Keratinocyte (primary cell): ENCODE results near the gene MED27. TPM values are rescaled to one million over a fixed set of nuclear protein-coding genes. Genes with fewer than 3 reads are reported as not detected.

Source experiments
- DNase-seq: peaks from one replicate; pipeline ENCODE4 v3.0.0-alpha.2; 2011; ENCODE audit warnings: low read depth, missing footprints, low spot score
- FAIRE-seq: peaks from 2 replicates; lab custom pipeline; 2011; peaks lifted over from hg19 to GRCh38; lab: Jason Lieb, UNC
- H2AFZ ChIP-seq: 2 replicates; pipeline ENCODE4 v1.6.0; 2012; ENCODE audit warnings: low read length, control low read depth, inconsistent platforms; ENCODE audit not compliant: control insufficient read depth
- H3K27ac ChIP-seq: 2 replicates; pipeline ENCODE4 v1.5.1; 2011; ENCODE audit warnings: low read length; ENCODE audit not compliant: control insufficient read depth, insufficient read depth
- H3K27me3 ChIP-seq: 3 replicates; pipeline ENCODE4 v1.6.0; 2011; ENCODE audit warnings: low read length; ENCODE audit not compliant: control insufficient read depth, insufficient read depth; ENCODE audit errors: extremely low read depth
- H3K36me3 ChIP-seq, 2 experiments: 2 replicates in 1 of 2; 3 replicates in 1 of 2; pipeline ENCODE4 v1.5.1; 2011; ENCODE audit warnings: low read length in 2 of 2, mild to moderate bottlenecking in 1 of 2; ENCODE audit not compliant: control insufficient read depth in 2 of 2, insufficient read depth in 2 of 2; ENCODE audit errors: extremely low read depth in 1 of 2
- H3K4me1 ChIP-seq: 3 replicates; pipeline ENCODE4 v1.5.1; 2011; ENCODE audit warnings: low read length; ENCODE audit not compliant: control insufficient read depth, insufficient read depth; ENCODE audit errors: extremely low read depth
- H3K4me2 ChIP-seq: 3 replicates; pipeline ENCODE4 v1.6.0; 2011; ENCODE audit warnings: low read depth, low read length; ENCODE audit not compliant: control insufficient read depth, insufficient read depth; ENCODE audit errors: extremely low read depth
- H3K4me3 ChIP-seq, 3 experiments: fragments of 200-600 bp in 1 of 3; sonication (generic) in 1 of 3; 2 replicates in 2 of 3; 3 replicates in 1 of 3; pipeline ENCODE4 v1.5.1; 2011 to 2016; ENCODE audit warnings: low read length in 3 of 3, mild to moderate bottlenecking in 3 of 3, control low read depth in 2 of 3, inconsistent platforms in 1 of 3, low read depth in 1 of 3, mixed read lengths in 1 of 3, mixed run types in 1 of 3, moderate library complexity in 1 of 3; ENCODE audit not compliant: control insufficient read depth in 2 of 3, insufficient read depth in 2 of 3; ENCODE audit errors: extremely low read depth in 1 of 3
- H3K79me2 ChIP-seq: 2 replicates; pipeline ENCODE4 v1.6.0; 2012; ENCODE audit warnings: low read length; ENCODE audit not compliant: control insufficient read depth, insufficient read depth
- H3K9ac ChIP-seq: 3 replicates; pipeline ENCODE4 v1.6.0; 2011; ENCODE audit warnings: low read length; ENCODE audit not compliant: control insufficient read depth, insufficient read depth; ENCODE audit errors: extremely low read depth
- H3K9me1 ChIP-seq: 3 replicates; pipeline ENCODE4 v1.6.0; 2011; ENCODE audit warnings: low read length; ENCODE audit not compliant: control insufficient read depth, insufficient read depth; ENCODE audit errors: extremely low read depth
- H3K9me3 ChIP-seq: 2 replicates; pipeline ENCODE4 v1.5.1; 2012; ENCODE audit warnings: low read depth, low read length; ENCODE audit not compliant: control insufficient read depth
- H4K20me1 ChIP-seq: 3 replicates; pipeline ENCODE4 v1.6.0; 2011; ENCODE audit warnings: low read length; ENCODE audit not compliant: control insufficient read depth, insufficient read depth; ENCODE audit errors: extremely low read depth
- EZH2 ChIP-seq: IDR thresholded peaks from one replicate; pipeline ENCODE4 v1.6.1; 2012; ENCODE audit warnings: inconsistent platforms, mild to moderate bottlenecking, low read length, moderate library complexity
- dilution Hi-C: fragments of 300-500 bp; cut with MboI; formaldehyde crosslinking; loops from one replicate; pipeline ENCODE4 v1.7.0; 2020; ENCODE audit warnings: low sequenced_read_pairs; ENCODE audit not compliant: extremely low pct_ligation_motif_present
- polyA plus RNA-seq, 5 experiments: library from polyadenylated mRNA; depleted of rRNA in 3 of 5; stranded (reverse) in 3 of 5; stranded (forward) in 1 of 5; unstranded in 1 of 5; fragments of >200 nt; gene quantifications; 1 replicate in 1 of 5; 2 replicates in 3 of 5; 3 replicates in 1 of 5; pipeline versions ENCODE4 v1.2.1 to v1.2.3, GENCODE V29; 2011 to 2012; ENCODE audit warnings: missing spikeins in 2 of 5, low read depth in 1 of 5, low replicate concordance in 1 of 5
- TF ChIP-seq, protein P1 (sequence below), 3 experiments: IDR thresholded peaks in 1 of 3; conservative IDR thresholded peaks in 1 of 3; optimal IDR thresholded peaks in 1 of 3; 2 replicates in 2 of 3; 3 replicates in 1 of 3; pipeline versions ENCODE3 to v1.5.1; 2011; ENCODE audit warnings: low read length in 3 of 3, mild to moderate bottlenecking in 3 of 3, moderate library complexity in 2 of 3, control low read depth in 1 of 3, inconsistent platforms in 1 of 3; ENCODE audit not compliant: insufficient read depth in 2 of 3; ENCODE audit errors: extremely low read depth in 1 of 3

The MED27 gene
- polyA plus RNA-seq, 1 donor (not counting 4 experiments of a cell fraction or from before 2014, with no cell fraction given) = 39.0 TPM

DNA sequence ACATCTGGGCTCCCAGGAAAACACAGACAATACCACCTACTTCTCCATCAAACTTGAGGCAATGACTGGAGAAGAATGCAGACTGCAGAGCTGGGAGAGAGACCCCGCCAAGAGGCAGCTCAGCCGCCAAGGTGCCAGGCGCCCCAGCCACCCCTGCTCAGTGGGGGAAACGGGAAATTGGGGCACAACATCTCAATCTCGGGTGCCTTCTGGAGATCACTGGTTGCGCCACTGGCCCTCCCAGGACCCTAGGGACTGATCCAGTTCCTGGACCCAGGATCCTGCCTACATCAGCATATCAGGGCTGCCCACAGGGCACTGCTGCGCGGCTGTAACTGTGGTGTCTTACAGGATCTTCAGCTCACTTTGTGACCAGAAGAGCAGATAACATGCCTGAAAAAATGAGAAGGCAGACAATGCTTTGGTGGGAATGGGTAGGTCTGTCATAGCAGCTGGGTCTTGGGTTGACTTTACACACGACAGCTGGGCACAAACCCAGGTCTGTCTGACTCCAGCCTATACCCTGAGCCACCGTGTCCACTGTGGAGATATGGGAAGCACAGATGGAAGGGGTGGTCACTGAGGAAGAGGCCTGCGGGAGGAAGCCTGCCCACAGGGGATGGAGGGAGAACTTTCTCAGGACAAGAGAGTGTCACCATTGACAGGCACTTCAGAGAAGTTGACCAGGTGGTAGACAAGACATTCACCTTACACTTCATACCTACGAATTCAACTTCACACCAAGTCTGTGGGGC lies 204.6 kb downstream of the MED27 start:
- no peaks in the 10 kb centered on the region for H3K9me3 ChIP-seq
- peaks cover 6% of the 10 kb centered on the region for H4K20me1 ChIP-seq
- no peaks in the 10 kb centered on the region for H3K9me1 ChIP-seq
- H3K9ac ChIP-seq = no peak overlapping the region
- FAIRE-seq = no peak
- peaks cover 0 to 7% of the 10 kb centered on the region in 2 experiments for H3K36me3 ChIP-seq
- no peak overlapping the region for H2AFZ ChIP-seq
- TF ChIP-seq, protein P1, sequence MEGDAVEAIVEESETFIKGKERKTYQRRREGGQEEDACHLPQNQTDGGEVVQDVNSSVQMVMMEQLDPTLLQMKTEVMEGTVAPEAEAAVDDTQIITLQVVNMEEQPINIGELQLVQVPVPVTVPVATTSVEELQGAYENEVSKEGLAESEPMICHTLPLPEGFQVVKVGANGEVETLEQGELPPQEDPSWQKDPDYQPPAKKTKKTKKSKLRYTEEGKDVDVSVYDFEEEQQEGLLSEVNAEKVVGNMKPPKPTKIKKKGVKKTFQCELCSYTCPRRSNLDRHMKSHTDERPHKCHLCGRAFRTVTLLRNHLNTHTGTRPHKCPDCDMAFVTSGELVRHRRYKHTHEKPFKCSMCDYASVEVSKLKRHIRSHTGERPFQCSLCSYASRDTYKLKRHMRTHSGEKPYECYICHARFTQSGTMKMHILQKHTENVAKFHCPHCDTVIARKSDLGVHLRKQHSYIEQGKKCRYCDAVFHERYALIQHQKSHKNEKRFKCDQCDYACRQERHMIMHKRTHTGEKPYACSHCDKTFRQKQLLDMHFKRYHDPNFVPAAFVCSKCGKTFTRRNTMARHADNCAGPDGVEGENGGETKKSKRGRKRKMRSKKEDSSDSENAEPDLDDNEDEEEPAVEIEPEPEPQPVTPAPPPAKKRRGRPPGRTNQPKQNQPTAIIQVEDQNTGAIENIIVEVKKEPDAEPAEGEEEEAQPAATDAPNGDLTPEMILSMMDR (optimal IDR thresholded peaks at IDR 0.05 in 1 of 3, IDR thresholded peaks at IDR 0.05 in 1 of 3, conservative IDR thresholded peaks at IDR 0.05 in 1 of 3; ENCODE audit: extremely low read depth in 1 of 3, insufficient read depth in 2 of 3, low read length in 3 of 3) = no peak
- TF ChIP-seq EZH2 = no peak
- no peak overlapping the region for H3K27ac ChIP-seq
- peaks cover 5% of the 10 kb centered on the region for H3K4me1 ChIP-seq
- no peaks in the 10 kb centered on the region for H3K79me2 ChIP-seq
- no peaks in the 10 kb centered on the region for H3K27me3 ChIP-seq
- no peak for DNase-seq
- dilution Hi-C loops = no loop called here
- no peak overlapping the region for H3K4me2 ChIP-seq
- no peak overlapping the region for H3K4me3 ChIP-seq

DNA sequence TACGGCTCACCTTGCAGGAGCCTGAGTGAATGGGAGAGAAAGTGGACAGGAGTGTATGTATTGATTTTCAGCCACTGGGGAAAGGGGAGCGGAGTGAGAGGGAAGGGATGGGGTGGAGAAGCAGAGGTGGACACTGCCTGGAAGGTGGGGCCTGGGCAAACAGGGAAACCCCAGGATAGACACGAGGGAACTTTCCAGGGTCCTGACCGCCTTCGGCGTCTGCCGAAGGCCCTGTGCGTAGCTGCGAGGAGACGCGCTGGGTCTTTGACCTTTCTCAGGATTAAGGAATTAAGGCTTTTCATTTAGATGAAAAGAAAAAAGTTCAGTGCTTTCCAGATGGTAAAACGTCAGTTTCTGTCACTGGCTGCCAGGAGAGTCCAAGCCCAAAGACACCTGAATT lies 205.2 kb downstream of the MED27 start:
- TF ChIP-seq, protein P1 (optimal IDR thresholded peaks at IDR 0.05 in 1 of 3, IDR thresholded peaks at IDR 0.05 in 1 of 3, conservative IDR thresholded peaks at IDR 0.05 in 1 of 3; ENCODE audit: extremely low read depth in 1 of 3, insufficient read depth in 2 of 3, low read length in 3 of 3) = no peak
- no peak for TF ChIP-seq EZH2
- Histone ChIP-seq H3K4me3 (no peak overlapping the region), H3K9me1 (no peaks in the 10 kb centered on the region), H3K4me1 (peaks cover 5% of the 10 kb centered on the region), H3K36me3 (peaks cover 0 to 7% of the 10 kb centered on the region in 2 experiments), H3K27ac (no peak overlapping the region), H3K4me2 (no peak overlapping the region), H4K20me1 (peaks cover 6% of the 10 kb centered on the region), H3K27me3 (no peaks in the 10 kb centered on the region), H3K9me3 (no peaks in the 10 kb centered on the region), H3K9ac (no peak overlapping the region), H3K79me2 (no peaks in the 10 kb centered on the region), H2AFZ (no peak overlapping the region)
- FAIRE-seq (no peak), DNase-seq (no peak)
- dilution Hi-C loops = no loop called here
